ENCODE data around the gene COX6A2. TPM values are rescaled to one million over a fixed set of nuclear protein-coding genes. Genes with fewer than 3 reads are reported as not detected.

Gene COX6A2
- total RNA-seq, 1 experiment from 2014 or later, result not detected

DNA sequence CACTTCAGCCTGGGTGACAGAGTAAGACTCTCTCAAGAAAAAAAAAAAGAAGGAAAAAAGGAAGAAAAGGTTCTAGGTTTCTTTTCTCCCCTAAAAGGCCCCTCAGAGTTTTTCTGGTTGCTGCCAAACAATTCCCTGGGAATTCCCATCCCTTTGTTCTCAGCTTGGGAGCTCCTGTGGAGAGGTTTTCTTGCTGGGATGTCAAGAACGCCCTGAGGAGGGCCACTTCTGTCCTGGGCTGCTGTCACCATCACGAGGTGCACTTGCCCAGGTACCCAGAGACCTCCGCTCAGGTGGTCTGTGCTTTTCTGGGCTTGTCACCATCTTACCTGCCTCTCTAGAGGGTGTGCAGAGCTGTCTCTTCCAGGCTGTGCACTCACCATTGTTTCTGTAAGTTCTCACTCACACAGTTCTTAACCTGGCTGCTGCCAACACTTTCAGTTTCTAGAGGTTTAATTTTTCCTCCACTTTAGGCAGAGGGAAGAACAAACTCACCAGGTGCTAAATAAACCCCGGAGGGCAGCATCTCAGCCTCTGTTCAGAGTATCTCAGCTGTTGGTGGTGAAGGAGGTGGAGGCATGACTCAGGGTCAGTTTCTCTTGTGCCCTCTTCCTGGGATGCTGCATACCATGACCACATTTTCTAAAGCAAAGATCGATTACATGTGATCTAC lies 2.4 kb upstream of the COX6A2 start:
- no TSS peak for BruUV-seq (replicated peaks)
- DNase-seq, result peak in 1 of 2 experiments; percentile 45
- no peak for TF ChIP-seq EZH2 (IDR thresholded peaks at IDR 0.05; ENCODE audit: low read depth)
- H3K27me3 ChIP-seq (ENCODE audit: insufficient read depth, low read depth), result 0 out of 2 replicates have a peak, but pooled peaks cover 1% of the 10 kb centered on the region
- no peaks in the 10 kb centered on the region for H3F3A ChIP-seq (ENCODE audit: insufficient read depth, low read depth)
- ChIA-PET POLR2A (ENCODE audit: unreplicated experiment) (interaction anchor here (0.6 kb wide), 1 partner anchor 346 kb away, joined by 18 read pairs; no protein-coding TSS in a partner anchor), CTCF (no interaction called here)
- H3K36me3 ChIP-seq (ENCODE audit: low read depth), result no peaks in the 10 kb centered on the region
- no peak overlapping the region for H2AFZ ChIP-seq
- peak overlapping the region; percentile 15; the same call in 1 of the 2 replicates for H3K4me2 ChIP-seq
- no peaks in the 10 kb centered on the region for H3K79me2 ChIP-seq (ENCODE audit: low read depth)
- H3K4me1 ChIP-seq (replicated peaks; ENCODE audit: insufficient read depth), result no peaks in the 10 kb centered on the region
- H3K9me2 ChIP-seq (ENCODE audit: insufficient read depth), result no peaks in the 10 kb centered on the region
- H3K9me3 ChIP-seq (ENCODE audit: insufficient read depth, low read depth), result no peaks in the 10 kb centered on the region
- no peaks in the 10 kb centered on the region for H4K20me1 ChIP-seq (ENCODE audit: insufficient read depth)
- intact Hi-C loops (cut with micrococcal nuclease; ENCODE audit: unreplicated experiment), result no loop called here
- no peak overlapping the region for H3K27ac ChIP-seq
- H3K4me3 ChIP-seq, result no peak overlapping the region

DNA sequence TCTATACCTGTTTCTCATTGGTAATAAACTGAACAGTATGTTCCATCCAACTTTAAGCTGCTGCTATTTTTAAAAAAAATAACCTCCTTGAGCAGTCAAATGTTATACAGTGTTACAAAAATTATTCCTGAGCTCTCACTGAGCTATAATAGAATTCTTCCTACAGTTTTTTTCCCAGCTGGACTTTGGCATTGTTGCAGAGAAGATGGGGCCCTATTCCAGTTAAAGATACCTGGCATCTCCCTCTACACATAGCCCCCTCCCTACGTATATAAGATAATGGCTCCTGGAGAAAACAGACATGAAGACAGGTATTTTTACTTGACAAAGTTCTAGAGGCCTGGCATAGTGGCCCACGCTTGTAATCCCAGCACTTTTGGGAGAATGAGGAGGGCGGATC lies 1.6 kb upstream of the COX6A2 start:
- no TSS peak for BruUV-seq (replicated peaks)
- H2AFZ ChIP-seq, result no peak overlapping the region
- no peak for TF ChIP-seq EZH2 (IDR thresholded peaks at IDR 0.05; ENCODE audit: low read depth)
- TF ChIP-seq, protein P1, sequence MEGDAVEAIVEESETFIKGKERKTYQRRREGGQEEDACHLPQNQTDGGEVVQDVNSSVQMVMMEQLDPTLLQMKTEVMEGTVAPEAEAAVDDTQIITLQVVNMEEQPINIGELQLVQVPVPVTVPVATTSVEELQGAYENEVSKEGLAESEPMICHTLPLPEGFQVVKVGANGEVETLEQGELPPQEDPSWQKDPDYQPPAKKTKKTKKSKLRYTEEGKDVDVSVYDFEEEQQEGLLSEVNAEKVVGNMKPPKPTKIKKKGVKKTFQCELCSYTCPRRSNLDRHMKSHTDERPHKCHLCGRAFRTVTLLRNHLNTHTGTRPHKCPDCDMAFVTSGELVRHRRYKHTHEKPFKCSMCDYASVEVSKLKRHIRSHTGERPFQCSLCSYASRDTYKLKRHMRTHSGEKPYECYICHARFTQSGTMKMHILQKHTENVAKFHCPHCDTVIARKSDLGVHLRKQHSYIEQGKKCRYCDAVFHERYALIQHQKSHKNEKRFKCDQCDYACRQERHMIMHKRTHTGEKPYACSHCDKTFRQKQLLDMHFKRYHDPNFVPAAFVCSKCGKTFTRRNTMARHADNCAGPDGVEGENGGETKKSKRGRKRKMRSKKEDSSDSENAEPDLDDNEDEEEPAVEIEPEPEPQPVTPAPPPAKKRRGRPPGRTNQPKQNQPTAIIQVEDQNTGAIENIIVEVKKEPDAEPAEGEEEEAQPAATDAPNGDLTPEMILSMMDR (conservative IDR thresholded peaks at IDR 0.05), result no peak
- H3K36me3 ChIP-seq (ENCODE audit: low read depth), result no peaks in the 10 kb centered on the region
- CTCF ChIA-PET, result interaction anchor here (0.6 kb wide), 1 partner anchor 477 kb away, joined by 3 read pairs; no protein-coding TSS in a partner anchor
- no peaks in the 10 kb centered on the region for H3K9me3 ChIP-seq (ENCODE audit: insufficient read depth, low read depth)
- no peaks in the 10 kb centered on the region for H3K4me1 ChIP-seq (replicated peaks; ENCODE audit: insufficient read depth)
- H3K27me3 ChIP-seq (ENCODE audit: insufficient read depth, low read depth), result peaks cover 8% of the 10 kb centered on the region
- intact Hi-C loops (cut with micrococcal nuclease; ENCODE audit: unreplicated experiment), result no loop called here
- H3K4me3 ChIP-seq, result no peak overlapping the region
- no peaks in the 10 kb centered on the region for H4K20me1 ChIP-seq (ENCODE audit: insufficient read depth)
- POLR2A ChIA-PET (ENCODE audit: unreplicated experiment), result no interaction called here
- no peaks in the 10 kb centered on the region for H3F3A ChIP-seq (ENCODE audit: insufficient read depth, low read depth)
- H3K27ac ChIP-seq, result no peak overlapping the region
- no peaks in the 10 kb centered on the region for H3K79me2 ChIP-seq (ENCODE audit: low read depth)
- H3K4me2 ChIP-seq, result no peak overlapping the region
- H3K9me2 ChIP-seq (ENCODE audit: insufficient read depth), result no peaks in the 10 kb centered on the region
- DNase-seq, result no peak

DNA sequence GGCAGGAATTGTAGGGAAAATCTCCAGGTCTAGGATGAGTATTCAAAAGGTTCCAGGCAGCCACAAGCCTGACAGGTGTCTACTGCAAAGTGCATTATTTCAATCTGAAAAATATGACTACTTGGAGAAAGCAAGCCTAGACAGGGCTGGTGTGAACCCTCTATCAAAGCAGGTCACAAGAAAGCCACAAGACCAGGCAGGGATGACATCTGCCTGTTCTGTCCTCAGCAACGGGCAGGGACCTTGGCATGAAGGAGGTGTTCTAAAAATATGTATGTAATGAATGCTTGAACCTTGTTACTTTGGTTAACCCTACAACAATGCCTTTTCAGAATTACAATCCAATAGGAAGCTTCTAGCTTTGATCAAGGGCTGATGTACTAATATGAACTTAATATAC lies 1.2 kb upstream of the COX6A2 start:
- CTCF ChIA-PET, result interaction anchor here (0.6 kb wide), 2 partner anchors 448 to 476 kb away, joined by 3 to 4 read pairs; no protein-coding TSS in a partner anchor
- no peaks in the 10 kb centered on the region for H3K79me2 ChIP-seq (ENCODE audit: low read depth)
- H2AFZ ChIP-seq, result no peak overlapping the region
- POLR2A ChIA-PET (ENCODE audit: unreplicated experiment), result no interaction called here
- H4K20me1 ChIP-seq (ENCODE audit: insufficient read depth), result no peaks in the 10 kb centered on the region
- H3K4me2 ChIP-seq, result no peak overlapping the region
- H3K4me3 ChIP-seq, result no peak overlapping the region
- no peaks in the 10 kb centered on the region for H3F3A ChIP-seq (ENCODE audit: insufficient read depth, low read depth)
- H3K27ac ChIP-seq, result no peak overlapping the region
- TF ChIP-seq EZH2 (IDR thresholded peaks at IDR 0.05; ENCODE audit: low read depth), result no peak
- TF ChIP-seq, protein P1 (conservative IDR thresholded peaks at IDR 0.05), result no peak
- H3K4me1 ChIP-seq (replicated peaks; ENCODE audit: insufficient read depth), result no peaks in the 10 kb centered on the region
- H3K9me3 ChIP-seq (ENCODE audit: insufficient read depth, low read depth), result no peaks in the 10 kb centered on the region
- no peak for DNase-seq
- H3K27me3 ChIP-seq (ENCODE audit: insufficient read depth, low read depth), result peaks cover 13% of the 10 kb centered on the region
- H3K9me2 ChIP-seq (ENCODE audit: insufficient read depth), result no peaks in the 10 kb centered on the region
- H3K36me3 ChIP-seq (ENCODE audit: low read depth), result no peaks in the 10 kb centered on the region
- intact Hi-C loops (cut with micrococcal nuclease; ENCODE audit: unreplicated experiment), result no loop called here
- no TSS peak for BruUV-seq (replicated peaks)
